Measurements from ENCODE around the gene MTRF1L.
"Not testable (repeated sequence)": the region's sequence is repeated elsewhere in the genome, so short reads cannot be mapped to it uniquely, and the experiment has no call there.

DNA sequence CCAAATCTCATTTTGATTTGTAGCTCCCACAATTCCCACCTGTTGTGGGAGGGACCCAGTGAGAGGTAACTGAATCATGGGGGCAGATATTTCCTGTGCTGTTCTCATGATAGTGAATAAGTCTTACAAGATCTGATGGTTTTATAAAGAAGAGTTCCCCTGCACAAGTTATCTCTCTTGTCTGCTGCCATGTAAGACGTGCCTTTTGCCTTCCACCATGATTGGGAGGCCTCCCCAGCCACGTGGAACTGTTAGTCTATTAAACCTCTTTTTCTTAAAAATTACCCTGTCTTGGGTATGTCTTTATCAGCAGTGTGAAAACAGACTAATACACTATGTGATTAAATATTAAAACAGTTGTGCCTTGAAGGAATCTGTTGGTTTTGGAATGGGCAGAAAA, 3.0 kb downstream of the MTRF1L start:
- TF ChIP-seq, protein P1, sequence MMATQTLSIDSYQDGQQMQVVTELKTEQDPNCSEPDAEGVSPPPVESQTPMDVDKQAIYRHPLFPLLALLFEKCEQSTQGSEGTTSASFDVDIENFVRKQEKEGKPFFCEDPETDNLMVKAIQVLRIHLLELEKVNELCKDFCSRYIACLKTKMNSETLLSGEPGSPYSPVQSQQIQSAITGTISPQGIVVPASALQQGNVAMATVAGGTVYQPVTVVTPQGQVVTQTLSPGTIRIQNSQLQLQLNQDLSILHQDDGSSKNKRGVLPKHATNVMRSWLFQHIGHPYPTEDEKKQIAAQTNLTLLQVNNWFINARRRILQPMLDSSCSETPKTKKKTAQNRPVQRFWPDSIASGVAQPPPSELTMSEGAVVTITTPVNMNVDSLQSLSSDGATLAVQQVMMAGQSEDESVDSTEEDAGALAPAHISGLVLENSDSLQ (IDR thresholded peaks at IDR 0.05) = not testable (repeated sequence)
- TF ChIP-seq ZNF384 (IDR thresholded peaks at IDR 0.05); SP1 (IDR thresholded peaks at IDR 0.05); SUZ12 (IDR thresholded peaks at IDR 0.05); HDGF (IDR thresholded peaks at IDR 0.05; ENCODE audit: borderline replicate concordance); FOXM1 (IDR thresholded peaks at IDR 0.05; ENCODE audit: borderline replicate concordance); BHLHE40 (IDR thresholded peaks at IDR 0.05; ENCODE audit: borderline replicate concordance); L3MBTL2 (conservative IDR thresholded peaks at IDR 0.05): not testable (repeated sequence)
